NCI-H1417 (cell line): ENCODE data around the gene RPS25.
"Not testable (repeated sequence)": the region's sequence is repeated elsewhere in the genome, so short reads cannot be mapped to it uniquely, and the experiment has no call there.

Experiments used
- DNase-seq, 3 experiments: peaks; one replicate each; lab custom pipeline; 2025; lab: John Stamatoyannopoulos, UW

RPS25 gene

GRCh38 chr11:119015054-119015611, 3.0 kb downstream of the RPS25 start:
- DNase-seq: no peak

- no peak for DNase-seq
These were observed 3.8 kb downstream of the RPS25 start for GRCh38 chr11:119014209-119014924.

GRCh38 chr11:119012629-119013170, 5.4 kb downstream of the RPS25 start:
- no peak for DNase-seq

GRCh38 chr11:119011476-119012053, 6.6 kb downstream of the RPS25 start:
- no peak for DNase-seq

GRCh38 chr11:119006656-119007055, 11.5 kb downstream of the RPS25 start:
- DNase-seq: no peak

- DNase-seq: no peak
These were observed 17.2 kb downstream of the RPS25 start for GRCh38 chr11:119000906-119001305.

- DNase-seq: no peak
These were observed 19.3 kb downstream of the RPS25 start for GRCh38 chr11:118998822-118999221.

GRCh38 chr11:118998388-118998717, 19.8 kb downstream of the RPS25 start:
- no peak for DNase-seq

- peak; percentile 93 to 98 (median 96) for DNase-seq
These were observed 20.3 kb downstream of the RPS25 start, which contains the start of gene CENATAC for GRCh38 chr11:118997627-118998387. Gene CENATAC, plus strand, starts transcription at chr11:118998138. Its CDS starts 60 bp downstream, at chr11:118998198.

GRCh38 chr11:118996926-118997626, 21.1 kb downstream of the RPS25 start:
- DNase-seq: peak in 2 of 3 experiments; percentile 71 to 79

GRCh38 chr11:118991486-118992038, 26.6 kb downstream of the RPS25 start:
- not testable (repeated sequence) for DNase-seq

- peak in 2 of 3 experiments; percentile 18 to 56 for DNase-seq
These were observed 29.9 kb downstream of the RPS25 start for GRCh38 chr11:118988280-118988679.

GRCh38 chr11:118984825-118985224, 33.3 kb downstream of the RPS25 start:
- peak in 1 of 3 experiments; percentile 20 for DNase-seq

GRCh38 chr11:118984337-118984736, 33.8 kb downstream of the RPS25 start:
- not testable (repeated sequence) for DNase-seq

GRCh38 chr11:118980191-118980881, 37.8 kb downstream of the RPS25 start:
- no peak for DNase-seq

- DNase-seq: peak in 1 of 3 experiments; percentile 14
These were observed 38.7 kb downstream of the RPS25 start for GRCh38 chr11:118979434-118979833.

GRCh38 chr11:118975771-118976709, 42.1 kb downstream of the RPS25 start:
- DNase-seq: peak in 1 of 3 experiments; percentile 65

- no peak for DNase-seq
These were observed 44.2 kb downstream of the RPS25 start for GRCh38 chr11:118973985-118974384.

- no peak for DNase-seq
These were observed 46.5 kb downstream of the RPS25 start, which contains the start of gene FOXR1 for GRCh38 chr11:118971646-118972045. Gene FOXR1, plus strand, starts transcription at chr11:118971761. Its CDS starts 171 bp downstream, at chr11:118971932.
